Activated naive CD8-positive, alpha-beta T cell (primary cell): ENCODE measurements around the gene NLRP2B.
"Not testable (repeated sequence)": the region's sequence is repeated elsewhere in the genome, so short reads cannot be mapped to it uniquely, and the experiment has no call there.

ENCODE experiments used
- H3K27ac Mint-ChIP-seq: one replicate; pipeline ENCODE4 v1.8.0; 2021; ENCODE audit warnings: mixed read lengths
- H3K27me3 Mint-ChIP-seq: one replicate; pipeline ENCODE4 v1.8.0; 2021; ENCODE audit warnings: mixed read lengths
- H3K36me3 Mint-ChIP-seq: one replicate; pipeline ENCODE4 v1.8.0; 2021; ENCODE audit warnings: mixed read lengths
- H3K4me1 Mint-ChIP-seq: one replicate; pipeline ENCODE4 v1.8.0; 2021; ENCODE audit warnings: low read depth, mixed read lengths
- H3K4me3 Mint-ChIP-seq: one replicate; pipeline ENCODE4 v1.8.0; 2021; ENCODE audit warnings: mild to moderate bottlenecking, mixed read lengths
- H3K9me3 Mint-ChIP-seq: one replicate; pipeline ENCODE4 v1.8.0; 2021; ENCODE audit warnings: low read depth, mixed read lengths

The NLRP2B gene

GRCh38 chrX:57680160-57680559 lies at the start of gene NLRP2B:
Gene NLRP2B, minus strand, starts transcription at chrX:57680260.
- H3K4me1 Mint-ChIP-seq = no peaks in the 10 kb centered on the region
- H3K27me3 Mint-ChIP-seq = no peaks in the 10 kb centered on the region
- no peaks in the 10 kb centered on the region for H3K36me3 Mint-ChIP-seq
- no peak within 1 kb of the TSS for H3K27ac Mint-ChIP-seq
- H3K9me3 Mint-ChIP-seq = no peaks in the 10 kb centered on the region
- no peak within 1 kb of the TSS for H3K4me3 Mint-ChIP-seq

GRCh38 chrX:57725995-57726394 lies 45.9 kb upstream of the NLRP2B start:
- not testable (repeated sequence) for H3K9me3 Mint-ChIP-seq, H3K4me3 Mint-ChIP-seq, H3K27ac Mint-ChIP-seq, H3K36me3 Mint-ChIP-seq, H3K27me3 Mint-ChIP-seq, H3K4me1 Mint-ChIP-seq

- Mint-ChIP-seq H3K36me3 (no peaks in the 10 kb centered on the region), H3K27me3 (no peaks in the 10 kb centered on the region), H3K4me3 (no peak overlapping the region), H3K9me3 (no peaks in the 10 kb centered on the region), H3K4me1 (no peaks in the 10 kb centered on the region), H3K27ac (no peak overlapping the region)
Observed at GRCh38 chrX:57681341-57681740, 1.3 kb upstream of the NLRP2B start.

GRCh38 chrX:57678686-57679428 lies 1.2 kb downstream of the NLRP2B start:
- no peak overlapping the region for H3K27ac Mint-ChIP-seq
- H3K9me3 Mint-ChIP-seq = peaks cover 4% of the 10 kb centered on the region
- peaks cover under 1% of the 10 kb centered on the region for H3K36me3 Mint-ChIP-seq
- no peaks in the 10 kb centered on the region for H3K27me3 Mint-ChIP-seq
- no peaks in the 10 kb centered on the region for H3K4me1 Mint-ChIP-seq
- H3K4me3 Mint-ChIP-seq = no peak overlapping the region

- Mint-ChIP-seq H3K27me3 (no peaks in the 10 kb centered on the region), H3K27ac (no peak overlapping the region), H3K4me1 (no peaks in the 10 kb centered on the region), H3K9me3 (peaks cover 4% of the 10 kb centered on the region), H3K4me3 (no peak overlapping the region), H3K36me3 (peaks cover 2% of the 10 kb centered on the region)
Observed at GRCh38 chrX:57677132-57677858, 2.8 kb downstream of the NLRP2B start.

GRCh38 chrX:57675320-57675719 lies 4.7 kb downstream of the NLRP2B start:
- Mint-ChIP-seq H3K4me3 (no peak overlapping the region), H3K36me3 (peaks cover 2% of the 10 kb centered on the region), H3K27ac (no peak overlapping the region), H3K27me3 (no peaks in the 10 kb centered on the region), H3K9me3 (peaks cover 4% of the 10 kb centered on the region), H3K4me1 (no peaks in the 10 kb centered on the region)

- no peak overlapping the region for H3K4me3 Mint-ChIP-seq
Observed at GRCh38 chrX:57674861-57675260, 5.2 kb downstream of the NLRP2B start.

GRCh38 chrX:57669961-57670360 lies 10.1 kb downstream of the NLRP2B start:
- Mint-ChIP-seq H3K4me1 (no peaks in the 10 kb centered on the region), H3K9me3 (peaks cover 4% of the 10 kb centered on the region), H3K36me3 (peaks cover 2% of the 10 kb centered on the region), H3K27me3 (no peaks in the 10 kb centered on the region), H3K27ac (no peak overlapping the region), H3K4me3 (no peak overlapping the region)

More at GRCh38 chrX:57674861-57675260, 5.2 kb downstream of the NLRP2B start:
- Mint-ChIP-seq H3K27me3 (no peaks in the 10 kb centered on the region), H3K27ac (no peak overlapping the region), H3K4me1 (no peaks in the 10 kb centered on the region), H3K36me3 (peaks cover 2% of the 10 kb centered on the region), H3K9me3 (peaks cover 4% of the 10 kb centered on the region)

GRCh38 chrX:57667010-57667409 lies 13.1 kb downstream of the NLRP2B start:
- H3K4me1 Mint-ChIP-seq = no peaks in the 10 kb centered on the region
- H3K9me3 Mint-ChIP-seq = no peaks in the 10 kb centered on the region
- no peak overlapping the region for H3K4me3 Mint-ChIP-seq
- H3K27ac Mint-ChIP-seq = no peak overlapping the region
- no peaks in the 10 kb centered on the region for H3K36me3 Mint-ChIP-seq
- H3K27me3 Mint-ChIP-seq = no peaks in the 10 kb centered on the region

- H3K36me3 Mint-ChIP-seq = peaks cover 2% of the 10 kb centered on the region
- no peaks in the 10 kb centered on the region for H3K4me1 Mint-ChIP-seq
- H3K27ac Mint-ChIP-seq = no peak overlapping the region
- H3K27me3 Mint-ChIP-seq = no peaks in the 10 kb centered on the region
- no peak overlapping the region for H3K4me3 Mint-ChIP-seq
- no peaks in the 10 kb centered on the region for H3K9me3 Mint-ChIP-seq
Observed at GRCh38 chrX:57655065-57655464, 25.0 kb downstream of the NLRP2B start.

- Mint-ChIP-seq H3K4me3 (no peak overlapping the region), H3K9me3 (no peaks in the 10 kb centered on the region)
Observed at GRCh38 chrX:57652705-57653104, 27.4 kb downstream of the NLRP2B start.

GRCh38 chrX:57651169-57651919 lies 28.7 kb downstream of the NLRP2B start:
- no peaks in the 10 kb centered on the region for H3K4me1 Mint-ChIP-seq
- H3K27me3 Mint-ChIP-seq = no peaks in the 10 kb centered on the region
- peaks cover under 1% of the 10 kb centered on the region for H3K36me3 Mint-ChIP-seq
- no peak overlapping the region for H3K4me3 Mint-ChIP-seq
- no peak overlapping the region for H3K27ac Mint-ChIP-seq
- no peaks in the 10 kb centered on the region for H3K9me3 Mint-ChIP-seq

More at GRCh38 chrX:57652705-57653104, 27.4 kb downstream of the NLRP2B start:
- no peaks in the 10 kb centered on the region for H3K27me3 Mint-ChIP-seq
- H3K36me3 Mint-ChIP-seq = peaks cover 2% of the 10 kb centered on the region
- H3K4me1 Mint-ChIP-seq = no peaks in the 10 kb centered on the region
- H3K27ac Mint-ChIP-seq = no peak overlapping the region

- no peak overlapping the region for H3K4me3 Mint-ChIP-seq
- H3K36me3 Mint-ChIP-seq = no peaks in the 10 kb centered on the region
- H3K4me1 Mint-ChIP-seq = no peaks in the 10 kb centered on the region
- H3K27me3 Mint-ChIP-seq = no peaks in the 10 kb centered on the region
- H3K9me3 Mint-ChIP-seq = peaks cover 5% of the 10 kb centered on the region
- no peak overlapping the region for H3K27ac Mint-ChIP-seq
Observed at GRCh38 chrX:57647020-57647419, 33.0 kb downstream of the NLRP2B start.

- H3K36me3 Mint-ChIP-seq = peaks cover 2% of the 10 kb centered on the region
- no peak overlapping the region for H3K27ac Mint-ChIP-seq
- no peaks in the 10 kb centered on the region for H3K4me1 Mint-ChIP-seq
- H3K27me3 Mint-ChIP-seq = no peaks in the 10 kb centered on the region
- no peak overlapping the region for H3K4me3 Mint-ChIP-seq
- peaks cover 5% of the 10 kb centered on the region for H3K9me3 Mint-ChIP-seq
Observed at GRCh38 chrX:57643698-57644097, 36.4 kb downstream of the NLRP2B start.

- Mint-ChIP-seq H3K4me3 (no peak overlapping the region), H3K4me1 (no peaks in the 10 kb centered on the region), H3K36me3 (peaks cover 2% of the 10 kb centered on the region), H3K27me3 (no peaks in the 10 kb centered on the region), H3K9me3 (peaks cover 10% of the 10 kb centered on the region), H3K27ac (no peak overlapping the region)
Observed at GRCh38 chrX:57641338-57641737, 38.7 kb downstream of the NLRP2B start.
